CD4-positive, alpha-beta memory T cell (primary cell): ENCODE measurements around the gene BCL2L12. TPM values are rescaled to one million over a fixed set of nuclear protein-coding genes. Genes with fewer than 3 reads are reported as not detected.

Source experiments
- CTCF ChIA-PET: fragments of 350-600 bp; sonication (Branson Sonifier 250); formaldehyde crosslinking; loops from one replicate; lab custom pipeline; 2021; ENCODE audit warnings: inconsistent platforms; ENCODE audit not compliant: partially characterized antibody; lab: Charles Lee
- POLR2A ChIA-PET: fragments of 350-600 bp; sonication (Branson Sonifier 250); formaldehyde crosslinking; loops from one replicate; lab custom pipeline; 2021; ENCODE audit not compliant: partially characterized antibody; lab: Charles Lee
- DNase-seq, 5 donors: peaks; one replicate each; pipeline versions ENCODE4 v3.0.0 to v3.0.0-alpha.2; 2020 to 2022; ENCODE audit warnings: mixed read lengths in 1 of 5
- H3K27ac ChIP-seq: one replicate; pipeline ENCODE4 v1.7.0; 2013; ENCODE audit warnings: low read depth, low read length
- H3K27me3 ChIP-seq: 2 replicates; pipeline ENCODE4 v1.7.0; 2013; ENCODE audit warnings: mild to moderate bottlenecking, low read length, moderate library complexity; ENCODE audit not compliant: insufficient read depth
- H3K36me3 ChIP-seq: 2 replicates; pipeline ENCODE4 v1.7.0; 2013; ENCODE audit warnings: mild to moderate bottlenecking, low read length, moderate library complexity; ENCODE audit not compliant: insufficient read depth
- H3K4me1 ChIP-seq: 2 replicates; pipeline ENCODE4 v1.7.0; 2013; ENCODE audit warnings: mild to moderate bottlenecking, low read length, moderate library complexity; ENCODE audit not compliant: insufficient read depth
- H3K4me3 ChIP-seq, 2 donors: one replicate each; pipeline ENCODE4 v1.7.0; 2013; ENCODE audit warnings: low read length in 2 of 2, mild to moderate bottlenecking in 1 of 2
- H3K9me3 ChIP-seq, 2 donors: one replicate each; pipeline ENCODE4 v1.7.0; 2013; ENCODE audit warnings: low read length in 2 of 2, control low read depth in 1 of 2; ENCODE audit not compliant: control insufficient read depth in 1 of 2
- H3K27ac Mint-ChIP-seq, 7 donors: one replicate each; pipeline ENCODE4 v1.8.0; 2020 to 2021; ENCODE audit warnings: mixed read lengths in 7 of 7, mild to moderate bottlenecking in 6 of 7, inconsistent platforms in 3 of 7, moderate library complexity in 3 of 7
- H3K27me3 Mint-ChIP-seq, 2 donors: one replicate each; pipeline ENCODE4 v1.8.0; 2020 to 2021; ENCODE audit warnings: mixed read lengths in 2 of 2
- H3K36me3 Mint-ChIP-seq, 2 donors: one replicate each; pipeline ENCODE4 v1.8.0; 2020 to 2021; ENCODE audit warnings: mixed read lengths in 2 of 2, inconsistent platforms in 1 of 2, mild to moderate bottlenecking in 1 of 2
- H3K4me1 Mint-ChIP-seq, 4 donors: one replicate each; pipeline ENCODE4 v1.8.0; 2020 to 2021; ENCODE audit warnings: mixed read lengths in 4 of 4, mild to moderate bottlenecking in 1 of 4
- H3K4me3 Mint-ChIP-seq, 8 donors: one replicate each; pipeline ENCODE4 v1.8.0; 2020 to 2021; ENCODE audit warnings: mixed read lengths in 8 of 8, mild to moderate bottlenecking in 7 of 8, moderate library complexity in 6 of 8, inconsistent platforms in 3 of 8
- H3K9me3 Mint-ChIP-seq, 8 donors: one replicate each; pipeline ENCODE4 v1.8.0; 2020 to 2021; ENCODE audit warnings: mixed read lengths in 8 of 8, mild to moderate bottlenecking in 5 of 8, inconsistent platforms in 3 of 8, moderate library complexity in 1 of 8
- intact Hi-C: fragments of 100-400 bp; cut with micrococcal nuclease; formaldehyde crosslinking; loops from one replicate; pipeline ENCODE4 v1.15.1; 2023
- polyA plus RNA-seq, 2 donors: library from polyadenylated mRNA; unstranded; fragments of 300-500 nt; fragmentation: Illumina TruSeq; gene quantifications; one replicate each; pipeline ENCODE4 v1.2.3, GENCODE V29; 2021
- total RNA-seq, 2 experiments: library from RNA; stranded (reverse); gene quantifications; one replicate each; pipeline ENCODE4 v1.2.3, GENCODE V29; 2021

Gene BCL2L12
- total and polyA plus RNA-seq, 4 experiments from 2014 or later: 16.3 to 22.1 (median 19.5) TPM

- Mint-ChIP-seq H3K27ac (no peak overlapping the region), H3K4me1 (peaks cover 0 to 4% (median 0%) of the 10 kb centered on the region in 4 donors), H3K36me3 (no peaks in the 10 kb centered on the region), H3K9me3 (no peaks in the 10 kb centered on the region), H3K4me3 (no peak overlapping the region), H3K27me3 (peaks cover 2 to 3% of the 10 kb centered on the region in 2 donors)
- ChIA-PET CTCF (interaction anchor here (0.6 kb wide), 1 partner anchor 1298 kb away, joined by 3 read pairs; no protein-coding TSS in a partner anchor), POLR2A (interaction anchor here (0.6 kb wide), 1 partner anchor 27 kb away, joined by 3 read pairs; no protein-coding TSS in a partner anchor)
- Histone ChIP-seq H3K27me3 (no peaks in the 10 kb centered on the region), H3K9me3 (no peaks in the 10 kb centered on the region), H3K4me3 (no peak overlapping the region), H3K36me3 (no peaks in the 10 kb centered on the region), H3K4me1 (no peaks in the 10 kb centered on the region), H3K27ac (no peak overlapping the region)
- intact Hi-C loops: no loop called here
- no peak for DNase-seq
Observed at GRCh38 chr19:49705919-49706318, 40.2 kb downstream of the BCL2L12 start.

- no peaks in the 10 kb centered on the region for H3K4me1 ChIP-seq
- no peaks in the 10 kb centered on the region for H3K9me3 ChIP-seq
- ChIA-PET CTCF (no interaction called here), POLR2A (no interaction called here)
- intact Hi-C loops: no loop called here
- DNase-seq: no peak
- H3K4me3 Mint-ChIP-seq: no peak overlapping the region
- H3K4me3 ChIP-seq: no peak overlapping the region
- H3K27me3 ChIP-seq: no peaks in the 10 kb centered on the region
- peaks cover 0 to 1% (median 0%) of the 10 kb centered on the region in 8 donors for H3K9me3 Mint-ChIP-seq
- H3K27ac Mint-ChIP-seq: no peak overlapping the region
- H3K27ac ChIP-seq: no peak overlapping the region
- no peaks in the 10 kb centered on the region for H3K36me3 Mint-ChIP-seq
- peaks cover 0 to 4% (median 2%) of the 10 kb centered on the region in 4 donors for H3K4me1 Mint-ChIP-seq
- peaks cover 0 to 3% of the 10 kb centered on the region in 2 donors for H3K27me3 Mint-ChIP-seq
- no peaks in the 10 kb centered on the region for H3K36me3 ChIP-seq
Observed at GRCh38 chr19:49710372-49710951, 44.7 kb downstream of the BCL2L12 start.

- DNase-seq: no peak
- peaks cover 0 to 2% (median 0%) of the 10 kb centered on the region in 8 donors for H3K9me3 Mint-ChIP-seq
- Histone ChIP-seq H3K27ac (no peak overlapping the region), H3K4me3 (no peak overlapping the region), H3K4me1 (peaks cover 4% of the 10 kb centered on the region), H3K36me3 (no peaks in the 10 kb centered on the region), H3K27me3 (no peaks in the 10 kb centered on the region), H3K9me3 (no peaks in the 10 kb centered on the region)
- intact Hi-C loops: no loop called here
- H3K36me3 Mint-ChIP-seq: no peaks in the 10 kb centered on the region
- no peak overlapping the region for H3K27ac Mint-ChIP-seq
- H3K27me3 Mint-ChIP-seq: peaks cover 0 to 3% of the 10 kb centered on the region in 2 donors
- POLR2A ChIA-PET: no interaction called here
- H3K4me1 Mint-ChIP-seq: peaks cover 2 to 8% (median 5%) of the 10 kb centered on the region in 4 donors
- CTCF ChIA-PET: no interaction called here
- H3K4me3 Mint-ChIP-seq: no peak overlapping the region
Observed at GRCh38 chr19:49712397-49712859, 46.7 kb downstream of the BCL2L12 start.

- no peak for DNase-seq
- Mint-ChIP-seq H3K27ac (peak overlapping the region in 1 of 7 donors; percentile 13), H3K9me3 (peaks cover 0 to 3% (median 0%) of the 10 kb centered on the region in 8 donors), H3K4me3 (no peak overlapping the region), H3K36me3 (no peaks in the 10 kb centered on the region), H3K27me3 (peaks cover 0 to 3% of the 10 kb centered on the region in 2 donors), H3K4me1 (peaks cover 5 to 13% (median 9%) of the 10 kb centered on the region in 4 donors)
- Histone ChIP-seq H3K4me3 (no peak overlapping the region), H3K27me3 (no peaks in the 10 kb centered on the region), H3K9me3 (no peaks in the 10 kb centered on the region), H3K36me3 (no peaks in the 10 kb centered on the region), H3K4me1 (peaks cover 12% of the 10 kb centered on the region), H3K27ac (no peak overlapping the region)
- POLR2A ChIA-PET: no interaction called here
- intact Hi-C loops: no loop called here
- CTCF ChIA-PET: no interaction called here
Observed at GRCh38 chr19:49713236-49713845, 47.6 kb downstream of the BCL2L12 start.

- Mint-ChIP-seq H3K9me3 (peaks cover 0 to 3% (median 0%) of the 10 kb centered on the region in 8 donors), H3K27ac (peak overlapping the region in 4 of 7 donors; percentile 27 to 48 (median 42)), H3K4me1 (peaks cover 7 to 12% (median 10%) of the 10 kb centered on the region in 4 donors), H3K36me3 (peaks cover 0 to 3% of the 10 kb centered on the region in 2 donors), H3K4me3 (peak overlapping the region in 1 of 8 donors; percentile 11), H3K27me3 (no peaks in the 10 kb centered on the region)
- no peak overlapping the region for H3K27ac ChIP-seq
- H3K27me3 ChIP-seq: no peaks in the 10 kb centered on the region
- no peaks in the 10 kb centered on the region for H3K9me3 ChIP-seq
- ChIA-PET POLR2A (interaction anchor here (0.6 to 2.5 kb wide), 2 partner anchors 29 to 51 kb away, joined by 3 to 9 read pairs; partner anchors contain the start of genes BCL2L12 and IRF3), CTCF (interaction anchor here (2.0 kb wide), 1 partner anchor 17 kb away, joined by 6 read pairs; no protein-coding TSS in a partner anchor)
- intact Hi-C loops: loop anchor here (5.0 kb wide), 1 partner anchor 161 kb away; the partner anchor contains the start of genes AKT1S1 and TBC1D17
- H3K4me3 ChIP-seq: no peak overlapping the region
- H3K4me1 ChIP-seq: peaks cover 12% of the 10 kb centered on the region
- no peak for DNase-seq
- H3K36me3 ChIP-seq: no peaks in the 10 kb centered on the region
Observed at GRCh38 chr19:49716154-49716553, 50.4 kb downstream of the BCL2L12 start.

GRCh38 chr19:49718511-49718910 is 52.8 kb downstream of the BCL2L12 start:
- Mint-ChIP-seq H3K27me3 (no peaks in the 10 kb centered on the region), H3K36me3 (peaks cover 3 to 11% of the 10 kb centered on the region in 2 donors), H3K9me3 (peaks cover 0 to 6% (median 0%) of the 10 kb centered on the region in 8 donors), H3K27ac (peak overlapping the region in 5 of 7 donors; percentile 25 to 98 (median 79)), H3K4me3 (peak overlapping the region in 6 of 8 donors; percentile 15 to 96 (median 49)), H3K4me1 (peaks cover 7 to 12% (median 10%) of the 10 kb centered on the region in 4 donors)
- Histone ChIP-seq H3K4me1 (peaks cover 12% of the 10 kb centered on the region), H3K27ac (no peak overlapping the region), H3K4me3 (no peak overlapping the region), H3K36me3 (no peaks in the 10 kb centered on the region), H3K27me3 (no peaks in the 10 kb centered on the region), H3K9me3 (no peaks in the 10 kb centered on the region)
- ChIA-PET CTCF (interaction anchor here (1.1 to 1.7 kb wide), 8 partner anchors 10 to 172 kb away, joined by 3 to 10 read pairs (median 5); no protein-coding TSS in a partner anchor), POLR2A (interaction anchor here (0.7 to 2.5 kb wide), 10 partner anchors 41 to 605 kb away, joined by 3 to 15 read pairs (median 5); partner anchors contain the start of genes AP2A1, BCL2L12, FUZ and IRF3)
- intact Hi-C loops: loop anchor here (5.0 kb wide), 1 partner anchor 159 kb away; the partner anchor contains the start of genes AKT1S1 and TBC1D17
- no peak for DNase-seq
